Panc1 (cell line): ENCODE data around the gene IQSEC1.

Source experiments
- CTCF ChIP-seq: fragments of 450-650 bp; IDR thresholded peaks from 2 replicates; pipeline ENCODE4 v1.5.1; 2017; ENCODE audit warnings: mild to moderate bottlenecking
- REST ChIP-seq, 2 experiments: IDR thresholded peaks; 2 replicates each; pipeline ENCODE4 v1.6.1; 2011 to 2012; ENCODE audit warnings: low read depth in 2 of 2, control low read depth in 1 of 2, low read length in 1 of 2, mild to moderate bottlenecking in 1 of 2, moderate library complexity in 1 of 2; ENCODE audit not compliant: insufficient read depth in 1 of 2

GRCh38 chr3:13083898-13084297 is 10.7 kb upstream of the IQSEC1 start:
- TF ChIP-seq CTCF: no peak
- no peak for TF ChIP-seq REST (IDR thresholded peaks at IDR 0.05; ENCODE audit: insufficient read depth in 1 of 2, low read depth in 2 of 2, low read length in 1 of 2)
